AG04450 (cell line): ENCODE results near the gene ADAT1. TPM values are rescaled to one million over a fixed set of nuclear protein-coding genes. Genes with fewer than 3 reads are reported as not detected.

Experiments used
- CTCF ChIA-PET: fragments of 300-600, 350-600 bp; formaldehyde crosslinking; extraction: SDS; loops from one replicate; lab custom pipeline; 2022; ENCODE audit warnings: antibody characterized with exemption, inconsistent platforms; lab: Charles Lee
- POLR2A ChIA-PET: fragments of 350-600 bp; formaldehyde crosslinking; extraction: SDS; loops from one replicate; lab custom pipeline; 2021; ENCODE audit warnings: antibody characterized with exemption, inconsistent platforms; lab: Yijun Ruan, JAX
- DNase-seq: peaks from one replicate; pipeline ENCODE4 v3.0.0-alpha.2; 2011; ENCODE audit warnings: low read depth, low spot score
- H3K27ac ChIP-seq: one replicate; pipeline ENCODE4 v1.5.1; 2012; ENCODE audit warnings: low read depth, low read length, control low read depth
- H3K27me3 ChIP-seq: one replicate; pipeline ENCODE4 v1.6.0; 2012; ENCODE audit warnings: low read length; ENCODE audit not compliant: control insufficient read depth, insufficient read depth
- H3K4me3 ChIP-seq: 2 replicates; pipeline ENCODE4 v1.5.1; 2011; ENCODE audit warnings: mild to moderate bottlenecking, low read depth, low read length, control low read depth
- H3K9me3 ChIP-seq: 2 replicates; pipeline ENCODE4 v1.5.1; 2012; ENCODE audit warnings: low read length; ENCODE audit not compliant: control insufficient read depth, insufficient read depth
- CTCF ChIP-seq: IDR thresholded peaks from 2 replicates; pipeline ENCODE4 v1.5.1; 2011; ENCODE audit warnings: low read depth, low read length, control low read depth, inconsistent platforms
- polyA plus RNA-seq: library from polyadenylated mRNA; depleted of rRNA; stranded (reverse); fragments of >200 nt; gene quantifications from 2 replicates; pipeline ENCODE4 v1.2.3, GENCODE V29; 2011

ADAT1 gene
- polyA plus RNA-seq, 1 experiment = 32.5 TPM

DNA sequence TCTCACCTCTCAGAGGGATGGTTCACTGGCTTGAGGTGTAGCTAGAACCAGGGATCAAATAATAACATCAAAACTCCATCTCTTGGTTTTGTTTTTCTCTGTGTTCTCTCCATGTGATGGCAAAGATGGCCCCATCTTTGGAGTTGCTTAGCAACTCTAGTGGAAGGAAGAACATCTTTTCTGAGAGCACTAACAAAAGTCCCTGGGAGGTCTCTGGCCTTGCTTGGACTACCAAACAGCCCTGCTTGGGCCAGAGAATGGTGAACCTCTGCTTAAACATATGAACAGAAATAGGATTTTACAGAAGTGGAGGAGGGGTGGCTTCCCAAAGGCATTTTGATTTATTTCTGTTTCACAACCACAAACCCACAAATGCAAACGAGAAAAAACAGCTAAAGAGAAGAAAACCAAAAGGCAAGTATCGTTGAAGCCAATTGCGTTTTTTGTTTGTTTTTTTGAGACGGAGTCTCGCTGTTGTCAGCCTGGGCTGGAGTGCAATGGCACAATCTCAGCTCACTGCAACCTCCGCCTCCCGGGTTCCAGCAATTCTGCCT, 43.7 kb downstream of the ADAT1 start:
- no peak for DNase-seq
- Histone ChIP-seq H3K27me3 (no peaks in the 10 kb centered on the region), H3K9me3 (no peaks in the 10 kb centered on the region), H3K27ac (no peak overlapping the region), H3K4me3 (no peak overlapping the region)
- no peak for TF ChIP-seq CTCF
- ChIA-PET POLR2A (no interaction called here), CTCF (interaction anchor here (1.1 to 1.3 kb wide), 4 partner anchors 10 to 62 kb away, joined by 3 to 5 read pairs (median 3); no protein-coding TSS in a partner anchor)

DNA sequence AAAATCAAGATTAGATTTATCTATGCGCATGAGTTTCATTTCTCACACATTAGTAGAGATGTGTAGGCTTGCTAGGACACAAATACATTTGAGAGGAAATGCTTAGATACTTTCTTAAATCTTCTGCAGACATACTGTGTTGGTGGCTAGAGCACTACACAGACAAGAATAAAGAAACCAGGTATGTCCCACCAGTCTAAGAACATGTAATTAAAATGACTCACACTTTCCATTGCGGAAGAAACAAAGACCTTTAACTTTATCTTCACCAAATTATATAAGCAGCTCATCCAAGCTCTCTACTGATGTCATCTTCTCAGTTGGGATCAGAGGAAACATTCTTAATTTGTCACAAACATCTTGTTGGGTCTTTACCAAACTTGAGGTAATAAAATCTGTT, 44.4 kb downstream of the ADAT1 start:
- TF ChIP-seq CTCF = no peak
- CTCF ChIA-PET = interaction anchor here (1.1 to 1.3 kb wide), 4 partner anchors 10 to 62 kb away, joined by 3 to 5 read pairs (median 3); no protein-coding TSS in a partner anchor
- Histone ChIP-seq H3K27ac (no peak overlapping the region), H3K27me3 (no peaks in the 10 kb centered on the region), H3K4me3 (no peak overlapping the region), H3K9me3 (no peaks in the 10 kb centered on the region)
- POLR2A ChIA-PET = no interaction called here
- no peak for DNase-seq

DNA sequence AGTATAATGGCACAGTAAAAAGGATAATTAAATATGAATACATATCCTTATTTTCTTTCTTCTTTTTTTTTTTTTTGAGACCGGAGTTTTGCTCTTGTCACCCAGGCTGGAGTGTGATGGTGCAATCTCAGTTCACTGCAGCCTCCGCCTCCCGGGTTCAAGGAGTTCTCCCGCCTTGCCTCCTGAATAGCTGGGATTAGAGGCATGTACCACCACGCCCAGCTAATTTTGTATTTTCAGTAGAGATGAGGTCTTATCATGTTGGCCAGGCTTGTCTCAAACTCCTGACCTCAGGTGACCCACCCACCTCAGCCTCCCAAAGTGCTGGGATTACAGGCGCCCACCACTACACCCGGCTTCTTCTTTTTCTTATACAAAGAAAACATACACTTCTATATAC, 44.9 kb downstream of the ADAT1 start:
- no peaks in the 10 kb centered on the region for H3K27me3 ChIP-seq
- TF ChIP-seq CTCF = no peak
- DNase-seq = no peak
- ChIA-PET POLR2A (no interaction called here), CTCF (interaction anchor here (1.1 kb wide), 1 partner anchor 11 kb away, joined by 3 read pairs; no protein-coding TSS in a partner anchor)
- no peak overlapping the region for H3K27ac ChIP-seq
- no peak overlapping the region for H3K4me3 ChIP-seq
- H3K9me3 ChIP-seq = no peaks in the 10 kb centered on the region

- H3K27ac ChIP-seq = no peak overlapping the region
- H3K4me3 ChIP-seq = no peak overlapping the region
- TF ChIP-seq CTCF = no peak
- DNase-seq = no peak
- ChIA-PET CTCF (interaction anchor here (1.3 kb wide), 1 partner anchor 45 kb away, joined by 3 read pairs; no protein-coding TSS in a partner anchor), POLR2A (interaction anchor here (0.6 kb wide), 1 partner anchor 15 kb away, joined by 3 read pairs; no protein-coding TSS in a partner anchor)
- H3K9me3 ChIP-seq = no peaks in the 10 kb centered on the region
- no peaks in the 10 kb centered on the region for H3K27me3 ChIP-seq
Measured at GRCh38 chr16:75576384-75576811, 46.7 kb downstream of the ADAT1 start.

GRCh38 chr16:75575958-75576357, 47.1 kb downstream of the ADAT1 start:
- Histone ChIP-seq H3K27ac (no peak overlapping the region), H3K9me3 (no peaks in the 10 kb centered on the region), H3K27me3 (no peaks in the 10 kb centered on the region), H3K4me3 (no peak overlapping the region)
- DNase-seq = no peak
- ChIA-PET CTCF (interaction anchor here (1.3 kb wide), 1 partner anchor 45 kb away, joined by 3 read pairs; no protein-coding TSS in a partner anchor), POLR2A (no interaction called here)
- no peak for TF ChIP-seq CTCF
